ENCODE measurements around the gene KCTD21. TPM values are rescaled to one million over a fixed set of nuclear protein-coding genes. Genes with fewer than 3 reads are reported as not detected.

KCTD21 gene
- total and polyA plus RNA-seq, 10 of the 15 experiments (the other 5 are each of a cell fraction or from before 2014, with no cell fraction given): 0.63 to 5.4 (median 3.6) TPM

- ChIA-PET POLR2A (interaction anchor here (0.6 to 0.7 kb wide), 3 partner anchors 39 to 544 kb away, joined by 3 to 4 read pairs (median 3); partner anchors contain the start of gene KCTD21), CTCF (interaction anchor here (0.7 to 1.8 kb wide), 7 partner anchors 9 to 1410 kb away, joined by 3 to 6 read pairs (median 3); partner anchors contain the start of gene ALG8), SMC1A (ENCODE audit: uncharacterized antibody, unreplicated experiment) (interaction anchor here (1.1 to 1.2 kb wide), 2 partner anchors 10 to 100 kb away, joined by 3 to 4 read pairs; partner anchors contain the start of gene ALG8), RAD21 (ENCODE audit: unreplicated experiment) (interaction anchor here (0.8 kb wide), 1 partner anchor 415 kb away, joined by 3 read pairs; no protein-coding TSS in a partner anchor)
- DNase-seq (ENCODE audit: low read depth, low spot score) (no peak), FAIRE-seq (no peak), ATAC-seq (no peak)
- no peaks in the 10 kb centered on the region for H3K79me2 ChIP-seq (ENCODE audit: control insufficient read depth, insufficient read depth, low read length)
- no peaks in the 10 kb centered on the region; a peak in 1 of 4 replicates for H3K36me3 ChIP-seq (ENCODE audit: control insufficient read depth in 2 of 2, insufficient read depth in 2 of 2, low read length in 1 of 2)
- in situ Hi-C loops (cut with MboI): no loop called here
- no peaks in the 10 kb centered on the region for H4K20me1 ChIP-seq (ENCODE audit: control insufficient read depth, insufficient read depth)
- no TSS peak for BruUV-seq (replicated peaks)
- intact Hi-C loops (cut with micrococcal nuclease; ENCODE audit: unreplicated experiment): no loop called here
- 52% methylated on average over 1 of the region's 1 CpG for WGBS (ENCODE audit: insufficient coverage, insufficient replicate concordance, low lambda C conversion rate, missing lambda C conversion rate)
- H3K4me2 ChIP-seq (ENCODE audit: control insufficient read depth, insufficient read depth): no peak overlapping the region
- no peak overlapping the region for H3K27ac ChIP-seq (ENCODE audit: control insufficient read depth, insufficient read depth)
- TF ChIP-seq SUPT20H (IDR thresholded peaks at IDR 0.05; ENCODE audit: borderline replicate concordance, control insufficient read depth, low read depth, low read length) (no peak), FOXK2 (IDR thresholded peaks at IDR 0.05) (no peak), CTCF (IDR thresholded peaks at IDR 0.05 in 2 of 3, conservative IDR thresholded peaks at IDR 0.05 in 1 of 3; ENCODE audit: control insufficient read depth in 2 of 3, extremely low read depth in 1 of 3, insufficient read depth in 1 of 3, low read depth in 3 of 3, low read length in 3 of 3) (peak in 1 of 3 experiments; percentile 18; a peak in 1 of 6 replicates), GABPA (IDR thresholded peaks at IDR 0.05; ENCODE audit: low read depth) (no peak), RAD21 (IDR thresholded peaks at IDR 0.05; ENCODE audit: insufficient read depth, low read depth, low read length) (peak; percentile 29), ASH2L (IDR thresholded peaks at IDR 0.05; ENCODE audit: borderline replicate concordance, low read depth) (no peak), IRF5 (IDR thresholded peaks at IDR 0.05; ENCODE audit: borderline replicate concordance) (no peak), ZNF207 (IDR thresholded peaks at IDR 0.05; ENCODE audit: borderline replicate concordance) (no peak), HDAC6 (IDR thresholded peaks at IDR 0.05; ENCODE audit: unreplicated experiment) (no peak), HCFC1 (IDR thresholded peaks at IDR 0.05; ENCODE audit: low read length) (no peak)
- no peak overlapping the region for H2AFZ ChIP-seq (ENCODE audit: control insufficient read depth, low read depth, low read length)
- no peak overlapping the region for H3K9ac ChIP-seq (ENCODE audit: control insufficient read depth, insufficient read depth, low read length)
- H3K4me1 ChIP-seq (ENCODE audit: control insufficient read depth, insufficient read depth, low read length): no peaks in the 10 kb centered on the region
- no peaks in the 10 kb centered on the region for H3K9me3 ChIP-seq (replicated peaks; ENCODE audit: control insufficient read depth, insufficient read depth, low read length)
- H3K4me3 ChIP-seq: no peak overlapping the region
- H3K27me3 ChIP-seq (replicated peaks in 1 of 2; ENCODE audit: control insufficient read depth in 2 of 2, insufficient read depth in 2 of 2, low read length in 1 of 2): no peaks in the 10 kb centered on the region
Measured at GRCh38 chr11:78149646-78150045, 38.8 kb downstream of the KCTD21 start.

Measured in GM12878 (cell line).